Left forelimb (tissue), 1 donor: Measurements from ENCODE around the gene KIFAP3.
"Not testable (repeated sequence)": the region's sequence is repeated elsewhere in the genome, so short reads cannot be mapped to it uniquely, and the experiment has no call there.

Experiments
- DNase-seq: peaks from one replicate; pipeline ENCODE4 v3.0.0-alpha.2; 2018; ENCODE audit warnings: low spot score

KIFAP3 gene

DNA sequence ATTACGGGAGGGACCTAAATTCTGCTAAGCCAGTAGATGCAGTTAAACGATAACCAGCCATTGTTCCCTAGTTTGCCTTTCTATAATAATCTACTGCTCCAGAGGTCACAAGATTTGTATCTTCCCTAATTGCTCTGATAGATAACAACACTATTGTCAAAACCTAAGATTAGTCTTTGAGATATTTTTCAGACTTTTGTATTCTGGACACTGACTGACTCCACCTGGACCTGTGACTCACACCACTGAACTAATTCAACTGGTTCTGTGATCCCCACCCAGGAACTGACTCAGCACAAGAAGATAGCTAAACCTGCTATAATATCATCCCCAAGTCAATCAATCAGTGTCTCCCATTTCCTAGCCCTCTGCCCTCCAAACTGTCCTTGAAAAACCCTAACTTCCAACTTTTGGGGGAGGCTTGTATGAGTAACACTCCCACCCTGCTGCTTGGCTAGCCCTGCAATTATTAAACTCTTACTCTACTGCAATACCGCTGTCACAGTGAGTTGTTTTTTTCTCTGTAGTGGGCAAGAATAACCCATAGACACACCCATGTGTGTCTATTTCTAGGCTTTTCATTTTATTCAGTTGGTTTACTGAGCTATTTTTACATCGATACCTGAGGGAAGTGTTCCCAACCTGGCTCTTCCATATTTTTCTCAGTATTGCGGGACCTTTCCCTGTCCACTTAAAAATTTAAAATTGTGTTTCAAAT, 11.2 kb downstream of the KIFAP3 start:
- DNase-seq: no peak

DNA sequence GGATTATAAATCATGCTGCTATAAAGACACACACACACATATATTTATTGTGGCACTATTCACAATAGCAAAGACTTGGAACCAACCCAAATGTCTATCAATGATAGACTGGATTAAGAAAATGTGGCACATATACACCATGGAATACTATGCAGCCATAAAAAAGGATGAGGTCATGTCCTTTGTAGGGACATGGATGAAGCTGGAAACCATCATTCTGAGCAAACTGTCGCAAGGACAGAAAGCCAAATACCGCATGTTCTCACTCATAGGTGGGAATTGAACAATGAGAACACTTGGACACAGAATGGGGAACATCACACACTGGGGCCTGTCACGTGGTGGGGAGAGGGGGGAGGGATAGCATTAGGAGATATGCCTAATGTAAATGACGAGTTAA, 12.8 kb downstream of the KIFAP3 start:
- DNase-seq: not testable (repeated sequence)

DNA sequence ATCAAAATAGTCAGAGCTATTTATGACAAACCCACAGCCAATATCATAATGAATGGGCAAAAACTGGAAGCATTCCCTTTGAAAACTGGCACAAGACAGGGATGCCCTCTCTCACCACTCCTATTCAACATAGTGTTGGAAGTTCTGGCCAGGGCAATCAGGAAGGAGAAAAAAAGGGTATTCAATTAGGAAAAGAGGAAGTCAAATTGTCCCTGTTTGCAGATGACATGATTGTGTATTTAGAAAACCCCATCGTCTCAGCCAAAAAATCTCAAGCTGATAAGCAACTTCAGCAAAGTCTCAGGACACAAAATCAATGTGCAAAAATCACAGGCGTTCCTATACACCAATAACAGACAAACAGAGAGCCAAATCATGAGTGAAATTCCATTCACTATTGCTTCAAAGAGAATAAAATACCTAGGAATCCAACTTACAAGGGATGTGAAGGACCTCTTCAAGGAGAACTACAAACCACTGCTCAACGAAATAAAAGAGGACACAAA, 14.4 kb downstream of the KIFAP3 start:
- DNase-seq: not testable (repeated sequence)

DNA sequence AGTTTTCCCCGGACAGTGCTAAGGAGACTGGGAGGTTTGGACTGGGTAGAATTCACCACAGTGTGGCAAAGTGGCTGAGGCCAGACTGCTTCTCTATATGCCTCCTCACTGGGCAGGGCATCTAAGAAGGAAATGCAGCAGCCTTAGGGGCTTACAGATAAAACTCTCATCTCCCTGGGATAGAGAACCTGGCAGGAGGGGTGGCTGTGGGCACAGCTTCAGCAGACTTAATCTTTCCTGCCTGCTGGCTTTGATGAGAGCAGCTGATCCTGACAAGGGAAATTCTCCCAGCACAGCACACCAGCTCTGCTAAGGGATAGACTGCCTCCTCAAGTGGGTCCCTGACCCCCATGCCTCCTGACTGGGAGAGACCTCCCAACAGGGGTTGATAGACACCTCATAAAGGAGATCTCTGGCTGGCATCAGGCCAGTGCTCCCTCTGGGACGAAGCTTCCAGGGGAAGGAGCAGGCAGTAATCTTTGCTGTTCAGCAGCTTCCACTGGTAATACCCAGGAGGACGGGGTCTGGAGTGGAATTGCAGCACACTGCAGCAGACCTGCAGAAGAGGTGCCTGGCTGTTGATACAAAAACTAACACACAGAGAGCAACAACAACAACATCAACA, 25.2 kb downstream of the KIFAP3 start:
- no peak for DNase-seq

DNA sequence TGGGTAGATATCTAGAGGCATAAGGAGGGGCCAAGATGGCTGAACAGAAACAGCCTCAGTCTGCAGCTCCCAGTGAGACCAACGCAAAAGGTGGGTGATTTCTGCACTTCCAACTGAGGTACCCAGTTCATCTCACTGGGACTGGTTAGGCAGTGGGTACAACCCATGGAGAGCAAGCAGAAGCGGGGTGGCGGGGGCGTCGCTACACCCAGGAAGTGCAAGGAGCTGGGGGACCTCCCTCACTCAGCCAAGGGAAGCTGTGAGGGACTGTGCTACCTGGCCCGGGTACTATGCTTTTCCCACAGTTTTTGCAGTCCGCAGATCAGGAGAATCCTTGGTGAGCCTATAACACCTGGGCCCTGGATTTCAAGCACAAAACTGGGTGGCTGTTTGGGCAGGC, 26.0 kb downstream of the KIFAP3 start:
- no peak for DNase-seq

DNA sequence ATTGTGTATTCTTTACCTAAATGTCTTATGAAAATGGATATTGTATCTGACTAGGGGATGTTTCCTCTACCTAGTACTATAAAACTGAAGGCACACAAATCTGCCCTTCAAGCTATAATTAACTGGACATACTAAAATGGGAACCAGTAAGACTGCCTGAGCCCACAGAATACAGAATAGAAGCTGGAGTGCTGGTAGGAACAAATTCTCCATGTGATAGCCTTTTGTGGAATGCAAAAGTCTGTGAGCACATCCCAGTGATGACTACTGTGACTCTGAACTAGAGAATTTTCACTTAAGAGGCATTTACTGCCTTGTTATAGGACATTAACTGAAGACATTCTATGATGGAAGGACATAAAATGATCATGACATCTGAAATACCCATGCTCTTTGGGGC, 30.3 kb downstream of the KIFAP3 start:
- no peak for DNase-seq

DNA sequence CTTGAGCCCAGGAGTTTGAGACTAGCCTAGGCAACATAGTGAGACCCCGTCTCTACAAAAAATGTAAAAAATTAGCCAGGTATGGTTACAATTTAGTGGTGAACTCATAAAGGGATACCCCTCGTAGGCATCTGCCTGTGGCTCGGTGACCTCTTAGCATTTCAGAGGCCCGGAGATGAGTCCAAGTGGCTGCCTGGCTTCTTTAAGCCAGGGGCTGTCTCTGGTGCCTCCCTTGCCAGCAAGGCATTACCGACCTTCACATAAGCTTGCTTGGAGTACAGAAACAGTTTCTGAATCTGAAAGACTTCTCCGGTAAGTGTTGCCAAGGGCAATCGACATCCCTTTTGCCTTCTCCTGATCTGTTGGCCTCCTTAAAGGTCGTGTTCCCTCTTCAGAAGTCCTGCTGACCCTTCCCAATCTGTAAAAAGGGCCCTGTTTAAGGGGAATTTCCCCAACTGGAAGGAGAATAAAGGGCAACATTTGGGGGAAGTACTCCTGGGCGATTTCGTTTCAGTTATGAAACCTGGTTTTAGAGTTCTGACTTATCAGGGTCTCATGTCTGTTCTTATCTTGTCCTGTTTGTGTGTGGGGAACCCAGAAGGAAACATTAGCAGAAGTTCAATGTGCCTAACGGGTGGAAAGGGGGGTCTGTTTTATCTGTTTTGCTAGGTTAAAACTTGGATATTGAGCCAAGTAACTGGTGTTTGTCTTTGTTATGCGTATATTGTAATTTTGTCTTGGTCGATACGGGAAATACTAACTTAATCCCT, 32.9 kb downstream of the KIFAP3 start:
- DNase-seq: no peak

DNA sequence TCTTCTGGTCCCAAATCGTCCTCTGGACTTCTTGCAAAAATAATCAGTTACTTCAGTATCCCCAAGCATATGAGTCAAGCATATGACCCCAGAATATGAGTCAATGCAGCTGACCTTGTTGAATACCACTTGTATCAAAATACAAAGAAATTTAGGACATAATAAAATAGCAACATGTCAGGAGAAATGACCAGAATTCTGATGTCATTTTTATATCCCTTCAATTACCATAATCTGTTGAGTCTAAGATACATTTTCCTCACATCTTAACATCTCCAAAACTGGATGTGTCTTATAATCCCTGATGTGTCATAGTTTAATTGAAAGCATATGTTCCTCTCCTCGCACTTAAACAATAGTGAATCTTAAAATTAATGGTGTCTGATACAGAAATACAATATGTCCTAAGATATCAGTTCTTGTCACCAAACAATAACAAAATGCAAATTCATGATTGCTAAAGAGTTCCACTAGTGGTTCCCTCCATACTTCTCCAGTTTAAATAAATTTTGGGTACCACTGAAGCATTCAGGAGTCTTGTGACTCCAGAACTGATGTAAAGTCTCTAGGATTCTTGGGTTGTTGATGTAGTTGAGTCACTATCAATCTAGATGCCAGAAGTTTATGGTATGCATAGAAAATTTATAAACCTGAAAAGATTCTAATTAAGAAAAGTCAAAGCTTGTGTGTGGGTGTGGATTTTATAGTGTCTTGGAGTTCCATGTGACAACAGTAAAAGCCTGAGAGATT, 41.8 kb downstream of the KIFAP3 start:
- DNase-seq: no peak

DNA sequence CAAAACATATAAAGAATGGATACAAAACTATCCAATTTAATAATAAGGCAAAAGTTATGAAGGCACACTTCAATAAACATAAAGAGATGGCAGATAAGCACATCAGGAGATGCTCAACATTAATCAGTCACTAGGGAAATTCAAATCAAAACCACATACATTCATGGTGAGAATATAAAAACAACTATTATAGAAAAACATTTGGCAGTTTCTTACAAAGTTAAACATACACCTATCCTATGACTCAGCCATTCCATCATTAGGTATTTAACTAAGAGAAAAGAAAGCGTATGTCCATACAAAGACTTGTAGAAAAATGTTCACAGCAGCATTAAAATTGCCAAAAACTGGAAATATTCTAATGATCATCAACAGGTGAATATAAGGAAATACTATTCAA, 44.3 kb downstream of the KIFAP3 start:
- no peak for DNase-seq

DNA sequence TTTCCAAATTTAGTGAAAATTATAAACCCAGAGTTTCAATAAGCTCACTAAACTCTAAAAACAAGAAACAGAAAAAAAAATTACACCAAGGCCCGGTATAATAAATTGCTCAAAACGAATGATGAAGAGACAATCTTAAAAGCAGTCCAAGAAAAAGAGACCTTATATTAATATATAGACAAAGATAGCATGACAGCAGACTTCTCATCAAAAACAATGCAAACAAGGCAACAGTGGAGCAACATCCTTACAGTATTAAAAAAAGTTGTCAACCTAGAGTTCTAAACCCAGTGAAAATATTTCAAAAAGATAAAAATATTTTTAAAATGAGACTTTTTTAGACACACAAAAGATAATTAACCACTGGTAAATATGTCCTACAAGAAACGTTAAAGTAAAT, 46.7 kb downstream of the KIFAP3 start:
- DNase-seq: no peak

DNA sequence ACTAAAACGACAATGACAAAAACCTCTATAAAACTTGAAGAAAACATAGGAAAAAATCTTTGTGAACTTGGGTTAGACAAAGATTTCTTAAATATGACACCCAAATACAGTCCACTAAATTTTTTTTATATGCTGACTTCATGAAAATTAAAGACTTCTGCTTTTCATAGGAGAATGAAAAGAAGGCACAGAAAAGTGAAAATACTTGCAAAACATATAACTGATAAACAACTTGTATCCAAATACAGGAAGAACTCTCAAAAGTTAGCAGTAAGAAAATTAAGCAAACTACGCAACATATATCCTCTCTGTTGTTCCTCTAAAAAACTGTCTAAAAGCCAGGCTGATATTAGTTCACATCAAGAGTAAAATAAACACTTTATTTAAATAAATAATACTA, 53.6 kb downstream of the KIFAP3 start:
- no peak for DNase-seq

DNA sequence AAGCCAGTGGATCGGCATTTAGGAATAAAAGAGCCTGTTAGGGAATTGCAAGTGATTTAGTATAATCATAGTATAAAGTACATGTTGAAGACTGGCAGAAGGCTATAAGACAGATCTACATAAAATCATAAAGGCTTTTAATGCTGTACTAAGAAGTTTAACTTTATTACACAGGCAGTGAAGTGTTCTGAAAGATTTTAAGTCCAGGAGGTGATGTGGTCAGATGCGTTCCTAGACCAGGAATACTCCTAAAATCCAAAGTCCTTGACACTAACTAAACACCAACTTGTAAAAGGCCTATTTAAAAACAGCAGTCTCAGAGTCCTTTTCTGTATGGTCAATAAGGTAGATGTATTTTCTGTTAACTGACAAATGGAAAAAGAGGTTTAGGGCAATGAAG, 57.0 kb downstream of the KIFAP3 start:
- DNase-seq: no peak

DNA sequence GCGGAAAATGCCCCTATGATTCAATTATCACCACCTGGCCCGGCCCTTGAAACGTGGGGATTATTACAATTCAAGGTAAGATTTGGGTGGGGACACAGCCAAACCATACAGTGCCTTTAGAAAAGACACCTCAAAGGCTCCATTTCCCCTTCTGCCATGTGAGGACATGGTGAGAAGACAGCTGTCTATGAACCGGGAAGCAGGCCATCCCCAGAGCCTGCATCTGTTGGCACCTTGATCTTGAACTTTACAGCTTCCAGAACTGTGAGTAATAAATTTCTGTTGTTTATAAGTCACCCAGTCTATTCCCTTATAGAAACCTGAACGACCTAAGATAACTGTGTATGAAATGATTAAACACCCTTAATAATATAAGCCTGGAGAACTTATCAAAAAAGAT, 61.6 kb downstream of the KIFAP3 start:
- DNase-seq: no peak

DNA sequence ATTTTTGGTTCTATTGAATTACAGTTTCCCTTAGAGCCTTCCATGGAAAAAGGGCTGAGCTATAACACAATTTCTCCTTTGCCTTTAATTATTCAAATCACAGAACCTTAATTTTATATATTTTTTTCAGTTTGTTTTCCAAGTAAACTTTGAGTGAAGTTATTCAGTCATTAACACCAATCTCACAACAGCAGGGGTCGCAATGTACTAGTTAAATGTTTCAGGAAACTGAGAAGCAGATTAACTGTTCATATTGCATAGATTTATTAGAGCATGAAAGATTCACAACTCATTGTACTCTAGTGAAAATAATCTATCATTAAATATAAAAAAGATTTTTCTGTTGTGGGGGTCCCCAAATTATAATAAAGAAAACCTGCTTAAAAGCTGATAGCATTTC, 64.1 kb downstream of the KIFAP3 start:
- no peak for DNase-seq

DNA sequence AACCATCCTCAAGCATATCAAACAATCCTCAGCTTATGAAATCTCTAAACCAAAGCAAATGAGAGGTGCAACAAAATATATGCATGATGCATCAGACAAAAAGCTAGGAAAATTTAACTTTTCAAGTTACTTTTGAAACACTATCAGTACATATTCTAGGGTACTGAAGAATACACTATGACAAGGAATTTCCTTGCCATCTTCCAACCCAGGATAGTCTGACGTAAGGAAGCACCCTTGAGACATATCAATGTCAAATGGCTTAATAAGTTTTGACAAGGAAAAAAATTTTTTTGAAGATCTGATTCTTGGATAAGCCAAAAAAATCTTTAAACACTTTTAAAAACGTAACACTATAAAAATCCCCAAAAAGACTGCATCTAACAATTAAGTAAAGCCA, 64.9 kb downstream of the KIFAP3 start:
- no peak for DNase-seq

DNA sequence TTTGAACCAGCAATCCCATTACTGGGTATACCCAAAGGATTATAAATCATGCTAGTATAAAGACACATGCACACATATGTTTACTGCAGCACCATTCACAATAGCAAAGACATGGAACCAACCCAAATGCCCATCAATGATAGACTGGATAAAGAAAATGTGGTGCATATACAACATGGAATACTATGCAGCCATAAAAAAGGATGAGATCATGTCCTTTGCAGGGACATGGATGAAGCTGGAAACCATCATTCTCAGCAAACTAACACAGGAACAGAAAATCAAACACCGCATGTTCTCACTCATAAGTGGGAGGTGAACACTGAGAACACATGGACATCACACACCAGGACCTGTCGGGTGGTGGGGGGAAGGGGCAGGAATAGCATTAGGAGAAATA, 65.8 kb downstream of the KIFAP3 start:
- DNase-seq: not testable (repeated sequence)

DNA sequence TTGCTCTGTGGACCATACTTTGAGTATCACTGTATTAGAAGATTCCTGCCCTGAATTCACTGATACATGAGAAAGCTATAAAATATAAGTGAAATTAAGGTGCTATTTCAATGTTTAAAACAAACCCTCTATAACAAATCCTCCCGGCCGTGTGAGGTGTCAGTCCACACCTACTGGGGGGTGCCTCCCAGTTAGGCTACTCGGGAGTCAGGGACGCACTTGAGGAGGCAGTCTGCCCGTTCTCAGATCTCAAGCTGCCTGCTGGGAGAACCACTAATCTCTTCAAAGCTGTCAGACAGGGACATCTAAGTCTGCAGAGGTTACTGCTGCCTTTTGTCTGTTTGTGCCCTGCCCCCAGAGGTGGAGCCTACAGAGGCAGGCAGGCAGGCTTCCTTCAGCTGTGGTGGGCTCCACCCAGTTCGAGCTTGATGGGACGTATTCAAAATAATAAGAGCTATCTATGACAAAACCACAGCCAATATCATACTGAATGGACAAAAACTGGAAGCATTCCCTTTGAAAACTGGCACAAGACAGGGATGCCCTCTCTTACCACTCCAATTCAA, 71.1 kb downstream of the KIFAP3 start:
- DNase-seq: not testable (repeated sequence)

DNA sequence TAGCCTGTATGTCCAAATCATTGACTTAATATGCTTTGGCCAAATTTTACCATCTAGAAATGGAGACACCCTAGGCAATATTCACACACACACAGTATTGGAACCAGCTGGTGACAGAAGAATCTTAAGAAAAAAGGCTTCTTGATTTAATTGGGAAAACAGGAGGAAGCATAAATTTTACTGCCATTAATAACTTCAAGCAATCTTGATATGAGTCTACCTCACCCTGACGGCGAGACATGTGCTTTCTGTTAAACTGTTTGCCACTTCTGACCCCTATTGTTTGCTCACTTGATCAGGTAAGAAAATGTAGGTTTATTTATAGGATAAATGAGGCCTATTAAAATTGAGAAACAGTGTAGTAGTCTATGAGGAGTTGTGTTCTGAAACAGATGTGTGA, 73.2 kb downstream of the KIFAP3 start:
- DNase-seq: no peak

DNA sequence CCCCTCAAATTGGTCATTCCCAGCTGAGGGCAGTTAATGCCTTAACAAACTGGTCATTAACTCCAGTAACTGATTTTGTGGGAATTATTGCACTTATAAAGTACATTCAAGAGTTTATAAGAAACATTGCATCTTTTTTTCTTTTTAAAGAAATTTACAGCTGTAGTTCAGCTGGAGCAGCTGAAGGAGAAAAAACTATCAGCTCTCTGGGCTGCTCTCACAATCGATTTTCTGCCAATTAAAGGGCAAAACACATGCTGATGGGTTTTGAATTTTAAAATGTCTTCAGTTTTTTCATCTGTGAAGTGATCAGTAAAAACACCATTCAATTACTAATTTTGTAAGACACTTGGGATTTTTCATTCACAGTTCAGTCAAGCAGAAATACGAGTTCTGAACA, 74.7 kb downstream of the KIFAP3 start:
- DNase-seq: no peak

DNA sequence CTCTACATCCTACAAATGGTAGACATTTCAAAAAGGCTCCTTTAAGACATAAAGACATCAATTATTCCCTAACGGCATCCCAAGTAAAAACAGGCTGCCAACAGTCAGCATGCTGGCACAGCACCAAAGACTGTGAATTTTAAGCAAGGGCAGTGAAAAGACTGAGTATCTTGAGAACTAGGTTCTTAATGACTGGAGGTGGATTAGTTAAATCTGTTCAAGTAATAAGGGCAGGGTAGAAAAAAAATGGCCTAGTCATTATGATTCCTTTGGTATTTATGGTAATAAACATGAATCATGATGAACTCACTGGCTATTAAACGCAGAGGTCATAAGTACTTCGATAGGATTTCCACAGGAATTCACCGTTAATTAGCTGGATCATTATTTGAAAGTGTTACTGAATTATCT, 75.2 kb downstream of the KIFAP3 start:
- DNase-seq: no peak

DNA sequence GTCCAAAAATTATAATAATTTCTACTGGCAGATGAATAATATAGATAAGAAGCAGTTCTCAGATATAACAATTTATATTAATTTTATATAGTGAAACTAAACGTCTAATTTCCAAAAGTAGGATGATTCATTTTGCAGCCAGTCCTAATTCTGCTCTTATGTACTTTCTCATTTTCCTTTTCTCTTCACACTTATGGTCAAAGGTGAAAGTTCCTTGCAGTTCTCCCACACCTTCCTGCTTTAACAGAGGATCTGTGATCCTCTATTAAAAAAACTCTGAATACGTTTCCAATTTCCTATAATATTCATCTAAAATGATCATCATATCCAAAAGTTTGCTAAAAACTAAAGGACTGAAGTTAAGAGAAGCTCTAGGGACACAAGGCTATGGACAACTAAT, 78.5 kb downstream of the KIFAP3 start:
- no peak for DNase-seq

DNA sequence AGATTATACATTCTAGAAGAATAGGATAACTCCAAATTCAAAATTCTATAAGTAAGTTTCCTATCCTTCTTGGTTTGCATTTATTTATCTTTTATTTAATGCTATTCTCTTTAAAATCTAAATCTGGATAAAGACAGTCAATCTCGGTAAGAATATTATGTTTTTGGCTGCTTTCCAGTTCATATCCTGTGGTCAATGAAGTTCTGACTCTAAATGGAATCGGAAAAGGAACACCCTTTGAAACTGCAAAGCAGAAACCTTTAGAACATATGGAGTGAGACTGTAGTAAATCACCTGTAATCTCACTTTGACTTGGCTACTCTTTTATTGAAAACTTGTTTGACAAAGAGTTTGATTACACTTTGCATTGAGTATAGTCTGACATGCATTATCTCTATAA, 85.2 kb downstream of the KIFAP3 start:
- DNase-seq: no peak
